ENCODE data around the gene ZNF722. TPM values are rescaled to one million over a fixed set of nuclear protein-coding genes. Genes with fewer than 3 reads are reported as not detected.

Gene ZNF722
- total RNA-seq, 1 experiment from 2014 or later, result not detected

DNA sequence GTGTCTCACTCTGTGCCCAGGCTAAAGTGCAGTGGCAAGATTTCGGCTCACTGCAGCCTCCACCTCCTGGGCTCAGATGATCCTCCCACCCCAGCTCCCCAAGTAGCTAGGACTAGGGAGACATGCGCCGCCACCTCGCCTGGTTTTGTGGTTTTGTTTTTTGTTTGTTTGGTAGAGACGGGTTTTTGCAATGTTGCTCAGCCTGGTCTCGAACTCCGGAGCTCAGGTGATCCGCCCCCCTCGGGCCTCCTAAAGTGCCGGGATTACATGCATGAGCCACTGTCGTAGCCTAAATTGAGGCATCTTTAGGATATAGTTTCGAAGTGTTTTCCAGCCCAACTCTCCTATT, 47.4 kb downstream of the ZNF722 start:
- ChIA-PET CTCF (no interaction called here), POLR2A (no interaction called here)
- BruUV-seq (replicated peaks), result no TSS peak
- H3K27ac ChIP-seq (ENCODE audit: low read length), result no peak overlapping the region
- ATAC-seq (no peak), DNase-seq (ENCODE audit: low read depth, low spot score) (no peak)
- no peaks in the 10 kb centered on the region for H3K36me3 ChIP-seq (ENCODE audit: control insufficient read depth, insufficient read depth, low read length)
- intact Hi-C loops (cut with micrococcal nuclease; ENCODE audit: unreplicated experiment) (no loop called here), in situ Hi-C loops (cut with HindIII; ENCODE audit: low pct_unique_long_range_greater_than_20kb, low sequenced_read_pairs) (no loop called here)
- H3K9me3 ChIP-seq (ENCODE audit: control insufficient read depth, insufficient read depth, low read depth, low read length), result peaks cover 14% of the 10 kb centered on the region
- H3K4me1 ChIP-seq (ENCODE audit: control insufficient read depth, insufficient read depth, low read length), result no peaks in the 10 kb centered on the region
- no peak for TF ChIP-seq TCF7L2 (IDR thresholded peaks at IDR 0.05; ENCODE audit: low read depth, low read length)
- TF ChIP-seq, protein P1, sequence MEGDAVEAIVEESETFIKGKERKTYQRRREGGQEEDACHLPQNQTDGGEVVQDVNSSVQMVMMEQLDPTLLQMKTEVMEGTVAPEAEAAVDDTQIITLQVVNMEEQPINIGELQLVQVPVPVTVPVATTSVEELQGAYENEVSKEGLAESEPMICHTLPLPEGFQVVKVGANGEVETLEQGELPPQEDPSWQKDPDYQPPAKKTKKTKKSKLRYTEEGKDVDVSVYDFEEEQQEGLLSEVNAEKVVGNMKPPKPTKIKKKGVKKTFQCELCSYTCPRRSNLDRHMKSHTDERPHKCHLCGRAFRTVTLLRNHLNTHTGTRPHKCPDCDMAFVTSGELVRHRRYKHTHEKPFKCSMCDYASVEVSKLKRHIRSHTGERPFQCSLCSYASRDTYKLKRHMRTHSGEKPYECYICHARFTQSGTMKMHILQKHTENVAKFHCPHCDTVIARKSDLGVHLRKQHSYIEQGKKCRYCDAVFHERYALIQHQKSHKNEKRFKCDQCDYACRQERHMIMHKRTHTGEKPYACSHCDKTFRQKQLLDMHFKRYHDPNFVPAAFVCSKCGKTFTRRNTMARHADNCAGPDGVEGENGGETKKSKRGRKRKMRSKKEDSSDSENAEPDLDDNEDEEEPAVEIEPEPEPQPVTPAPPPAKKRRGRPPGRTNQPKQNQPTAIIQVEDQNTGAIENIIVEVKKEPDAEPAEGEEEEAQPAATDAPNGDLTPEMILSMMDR (IDR thresholded peaks at IDR 0.05), result no peak
- TF ChIP-seq SIN3A (IDR thresholded peaks at IDR 0.05; ENCODE audit: borderline replicate concordance, insufficient read depth, low read depth, low read length), result no peak
- TF ChIP-seq, protein P2, sequence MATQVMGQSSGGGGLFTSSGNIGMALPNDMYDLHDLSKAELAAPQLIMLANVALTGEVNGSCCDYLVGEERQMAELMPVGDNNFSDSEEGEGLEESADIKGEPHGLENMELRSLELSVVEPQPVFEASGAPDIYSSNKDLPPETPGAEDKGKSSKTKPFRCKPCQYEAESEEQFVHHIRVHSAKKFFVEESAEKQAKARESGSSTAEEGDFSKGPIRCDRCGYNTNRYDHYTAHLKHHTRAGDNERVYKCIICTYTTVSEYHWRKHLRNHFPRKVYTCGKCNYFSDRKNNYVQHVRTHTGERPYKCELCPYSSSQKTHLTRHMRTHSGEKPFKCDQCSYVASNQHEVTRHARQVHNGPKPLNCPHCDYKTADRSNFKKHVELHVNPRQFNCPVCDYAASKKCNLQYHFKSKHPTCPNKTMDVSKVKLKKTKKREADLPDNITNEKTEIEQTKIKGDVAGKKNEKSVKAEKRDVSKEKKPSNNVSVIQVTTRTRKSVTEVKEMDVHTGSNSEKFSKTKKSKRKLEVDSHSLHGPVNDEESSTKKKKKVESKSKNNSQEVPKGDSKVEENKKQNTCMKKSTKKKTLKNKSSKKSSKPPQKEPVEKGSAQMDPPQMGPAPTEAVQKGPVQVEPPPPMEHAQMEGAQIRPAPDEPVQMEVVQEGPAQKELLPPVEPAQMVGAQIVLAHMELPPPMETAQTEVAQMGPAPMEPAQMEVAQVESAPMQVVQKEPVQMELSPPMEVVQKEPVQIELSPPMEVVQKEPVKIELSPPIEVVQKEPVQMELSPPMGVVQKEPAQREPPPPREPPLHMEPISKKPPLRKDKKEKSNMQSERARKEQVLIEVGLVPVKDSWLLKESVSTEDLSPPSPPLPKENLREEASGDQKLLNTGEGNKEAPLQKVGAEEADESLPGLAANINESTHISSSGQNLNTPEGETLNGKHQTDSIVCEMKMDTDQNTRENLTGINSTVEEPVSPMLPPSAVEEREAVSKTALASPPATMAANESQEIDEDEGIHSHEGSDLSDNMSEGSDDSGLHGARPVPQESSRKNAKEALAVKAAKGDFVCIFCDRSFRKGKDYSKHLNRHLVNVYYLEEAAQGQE (IDR thresholded peaks at IDR 0.05; ENCODE audit: insufficient read depth in 1 of 2, low read depth in 2 of 2, low read length in 1 of 2), result no peak
- no peak for TF ChIP-seq POLR2AphosphoS5 (IDR thresholded peaks at IDR 0.05; ENCODE audit: low read depth, low read length)
- no peak overlapping the region for H3K4me3 ChIP-seq (ENCODE audit: low read depth in 2 of 2, low read length in 2 of 2)
- H3K27me3 ChIP-seq (ENCODE audit: control insufficient read depth, insufficient read depth, low read length), result no peaks in the 10 kb centered on the region

Other genes starting within 250 kb of the ZNF722 start
- not detected for gene ZNF727, start 46.6 kb downstream of the ZNF722 start, total RNA-seq (2021; ENCODE audit: unreplicated experiment)
- gene ZNF735, start 208.4 kb downstream of the ZNF722 start, total RNA-seq (2021; ENCODE audit: unreplicated experiment), result not detected
- gene ZNF679, start 229.6 kb downstream of the ZNF722 start, total RNA-seq (2021; ENCODE audit: unreplicated experiment), result not detected